H9 (cell line): ENCODE measurements around the gene RIOK2. TPM values are rescaled to one million over a fixed set of nuclear protein-coding genes. Genes with fewer than 3 reads are reported as not detected.

Experiments
- DNase-seq: peaks from one replicate; pipeline ENCODE4 v3.0.0-alpha.2; 2017
- H2AFZ ChIP-seq: one replicate; pipeline ENCODE4 v1.6.1; 2013; ENCODE audit warnings: mild to moderate bottlenecking, low read length, control low read depth, moderate library complexity
- H2AK5ac ChIP-seq: 2 replicates; pipeline ENCODE4 v1.6.1; 2013; ENCODE audit warnings: low read length, control low read depth, mixed read lengths; ENCODE audit not compliant: insufficient read length
- H2BK120ac ChIP-seq: one replicate; pipeline ENCODE4 v1.6.1; 2013; ENCODE audit warnings: low read depth, mild to moderate bottlenecking, low read length, control low read depth, inconsistent platforms; ENCODE audit not compliant: poor library complexity, severe bottlenecking
- H2BK12ac ChIP-seq: 2 replicates; pipeline ENCODE4 v1.6.1; 2013; ENCODE audit warnings: low read length, control low read depth, mixed read lengths, low read depth; ENCODE audit not compliant: insufficient read length
- H2BK15ac ChIP-seq: 2 replicates; pipeline ENCODE4 v1.6.1; 2013; ENCODE audit warnings: low read depth, low read length, control low read depth
- H2BK20ac ChIP-seq: one replicate; pipeline ENCODE4 v1.6.1; 2013; ENCODE audit warnings: low read depth, mild to moderate bottlenecking, low read length, control low read depth, inconsistent platforms; ENCODE audit not compliant: poor library complexity, severe bottlenecking
- H2BK5ac ChIP-seq: 2 replicates; pipeline ENCODE4 v1.6.1; 2013; ENCODE audit warnings: low read length, control low read depth, mixed read lengths; ENCODE audit not compliant: insufficient read length
- H3K14ac ChIP-seq: 2 replicates; pipeline ENCODE4 v1.6.1; 2013; ENCODE audit warnings: low read length, control low read depth; ENCODE audit not compliant: insufficient read depth
- H3K18ac ChIP-seq: 2 replicates; pipeline ENCODE4 v1.6.1; 2013; ENCODE audit warnings: low read depth, mild to moderate bottlenecking, mixed read lengths, low read length, control low read depth; ENCODE audit not compliant: insufficient read length
- H3K23ac ChIP-seq: 2 replicates; pipeline ENCODE4 v1.6.1; 2013; ENCODE audit warnings: low read length, control low read depth, mixed read lengths, low read depth; ENCODE audit not compliant: insufficient read length
- H3K23me2 ChIP-seq: 2 replicates; pipeline ENCODE4 v1.6.1; 2013; ENCODE audit warnings: low read depth, mild to moderate bottlenecking, mixed read lengths, low read length, control low read depth; ENCODE audit not compliant: insufficient read length, poor library complexity, severe bottlenecking
- H3K27ac ChIP-seq: 2 replicates; pipeline ENCODE4 v1.5.1; 2013; ENCODE audit warnings: low read length, control low read depth, mixed read lengths, low read depth; ENCODE audit not compliant: insufficient read length
- H3K27me3 ChIP-seq: 2 replicates; pipeline ENCODE4 v1.6.1; 2013; ENCODE audit warnings: low read length, control low read depth, inconsistent platforms; ENCODE audit not compliant: insufficient read depth
- H3K4ac ChIP-seq: 2 replicates; pipeline ENCODE4 v1.6.1; 2013; ENCODE audit warnings: low read depth, mild to moderate bottlenecking, control low read depth, inconsistent platforms, low read length, moderate library complexity
- H3K4me1 ChIP-seq: 2 replicates; pipeline ENCODE4 v1.6.1; 2013; ENCODE audit warnings: low read length, control low read depth, inconsistent platforms; ENCODE audit not compliant: insufficient read depth
- H3K4me2 ChIP-seq: 2 replicates; pipeline ENCODE4 v1.6.1; 2013; ENCODE audit warnings: low read length, control low read depth, mixed read lengths; ENCODE audit not compliant: insufficient read length, insufficient read depth
- H3K56ac ChIP-seq: 2 replicates; pipeline ENCODE4 v1.6.1; 2013; ENCODE audit warnings: low read depth, mild to moderate bottlenecking, mixed read lengths, low read length, control low read depth; ENCODE audit not compliant: insufficient read length
- H3K79me1 ChIP-seq: 2 replicates; pipeline ENCODE4 v1.6.1; 2013; ENCODE audit warnings: low read depth, mild to moderate bottlenecking, moderate library complexity, low read length, control low read depth, inconsistent platforms; ENCODE audit not compliant: insufficient read depth, poor library complexity, severe bottlenecking
- H3K79me2 ChIP-seq: 2 replicates; pipeline ENCODE4 v1.6.1; 2013; ENCODE audit warnings: low read length, control low read depth, inconsistent platforms; ENCODE audit not compliant: insufficient read depth
- H3K9ac ChIP-seq: 2 replicates; pipeline ENCODE4 v1.6.1; 2013; ENCODE audit warnings: low read length, control low read depth, mixed read lengths; ENCODE audit not compliant: insufficient read length; ENCODE audit errors: extremely low read depth
- H3K9me3 ChIP-seq: one replicate; pipeline ENCODE4 v1.6.1; 2013; ENCODE audit warnings: low read depth, low read length, inconsistent platforms; ENCODE audit not compliant: control insufficient read depth
- H3T11ph ChIP-seq: one replicate; pipeline ENCODE4 v1.6.1; 2013; ENCODE audit warnings: mild to moderate bottlenecking, low read length, control low read depth, inconsistent platforms
- H4K20me1 ChIP-seq: one replicate; pipeline ENCODE4 v1.6.1; 2013; ENCODE audit not compliant: control insufficient read depth, insufficient read length, insufficient read depth
- H4K5ac ChIP-seq: 2 replicates; pipeline ENCODE4 v1.6.1; 2013; ENCODE audit warnings: low read depth, mild to moderate bottlenecking, mixed read lengths, low read length, control low read depth; ENCODE audit not compliant: insufficient read length
- H4K8ac ChIP-seq: replicated peaks from 2 replicates; pipeline ENCODE4 v1.6.1; 2013; ENCODE audit warnings: low read length, control low read depth, mixed read lengths, low read depth; ENCODE audit not compliant: insufficient read length
- H4K91ac ChIP-seq: 2 replicates; pipeline ENCODE4 v1.6.1; 2013; ENCODE audit warnings: low read depth, mild to moderate bottlenecking, moderate library complexity, mixed read lengths, low read length, control low read depth; ENCODE audit not compliant: insufficient read length
- H3K27ac Mint-ChIP-seq, 3 experiments: 2 replicates in 2 of 3; 3 replicates in 1 of 3; pipeline ENCODE4 v1.8.0; 2020 to 2021; ENCODE audit warnings: mixed read lengths in 3 of 3, mild to moderate bottlenecking in 1 of 3, moderate library complexity in 1 of 3
- H3K27me3 Mint-ChIP-seq: 2 replicates; pipeline ENCODE4 v1.8.0; 2021; ENCODE audit warnings: low read depth, mild to moderate bottlenecking, moderate library complexity, mixed read lengths
- H3K36me3 Mint-ChIP-seq, 3 experiments: 2 replicates in 2 of 3; 3 replicates in 1 of 3; pipeline ENCODE4 v1.8.0; 2020 to 2021; ENCODE audit warnings: low read depth in 3 of 3, mixed read lengths in 3 of 3; ENCODE audit not compliant: insufficient read depth in 1 of 3
- H3K4me1 Mint-ChIP-seq, 2 experiments: 2 replicates each; pipeline ENCODE4 v1.8.0; 2020; ENCODE audit warnings: mixed read lengths in 2 of 2
- H3K4me3 Mint-ChIP-seq, 2 experiments: 2 replicates in 1 of 2; 3 replicates in 1 of 2; pipeline ENCODE4 v1.8.0; 2020 to 2021; ENCODE audit warnings: mild to moderate bottlenecking in 2 of 2, mixed read lengths in 2 of 2, moderate library complexity in 1 of 2
- H3K9me3 Mint-ChIP-seq, 2 experiments: 2 replicates in 1 of 2; 3 replicates in 1 of 2; pipeline ENCODE4 v1.8.0; 2020; ENCODE audit warnings: mild to moderate bottlenecking in 2 of 2, mixed read lengths in 2 of 2, moderate library complexity in 1 of 2
- CTCF ChIP-seq: fragments of 200-600 bp; sonication (generic); conservative IDR thresholded peaks from 3 replicates; pipeline ENCODE4 v1.8.0; 2021; ENCODE audit warnings: antibody characterized with exemption, mild to moderate bottlenecking
- WGBS: extraction: QIAGEN DNeasy Blood & Tissue Kit; methylation state at CpG from one replicate; pipeline ENCODE4 v1.1.7; 2013; ENCODE audit warnings: missing lambda C conversion rate, low lambda C conversion rate, mixed read lengths; ENCODE audit not compliant: insufficient read length; ENCODE audit errors: extremely low coverage; 5-methylcytosine and 5-hydroxymethylcytosine counted together
- total RNA-seq: library from RNA; stranded (reverse); gene quantifications from 2 replicates; pipeline ENCODE4 v1.2.1, GENCODE V29; 2021

RIOK2 gene
- total RNA-seq, 1 experiment from 2014 or later, result 39.5 TPM

- Histone ChIP-seq H2AFZ (no peak overlapping the region), H4K5ac (no peak overlapping the region), H3K18ac (no peak overlapping the region), H3K79me1 (no peaks in the 10 kb centered on the region), H3K27me3 (no peaks in the 10 kb centered on the region), H3K9me3 (no peaks in the 10 kb centered on the region), H2BK5ac (no peak overlapping the region), H3K4ac (no peak overlapping the region), H4K20me1 (no peaks in the 10 kb centered on the region), H3K14ac (no peak overlapping the region), H3K79me2 (no peaks in the 10 kb centered on the region), H2BK20ac (no peak overlapping the region), H3K23ac (no peak overlapping the region), H3K56ac (no peak overlapping the region), H4K8ac (no peak overlapping the region), H2BK12ac (no peak overlapping the region), H4K91ac (no peak overlapping the region), H2AK5ac (no peak overlapping the region), H3K9ac (no peak overlapping the region), H2BK15ac (no peak overlapping the region), H3K4me1 (no peaks in the 10 kb centered on the region; the same call in 1 of the 2 replicates), H3T11ph (no peak overlapping the region), H3K23me2 (no peaks in the 10 kb centered on the region), H3K4me2 (no peak overlapping the region), H3K27ac (no peak overlapping the region), H2BK120ac (no peak overlapping the region)
- Mint-ChIP-seq H3K4me1 (peaks cover 11 to 16% of the 10 kb centered on the region in 2 experiments), H3K9me3 (peaks cover 0 to 5% of the 10 kb centered on the region in 2 experiments; a peak in 3 of 5 replicates), H3K27ac (no peak overlapping the region), H3K27me3 (no peaks in the 10 kb centered on the region), H3K4me3 (no peak overlapping the region), H3K36me3 (no peaks in the 10 kb centered on the region; a peak in 1 of 7 replicates)
- no CpG with 5 or more reads among the region's 2 CpGs for WGBS
- TF ChIP-seq CTCF, result no peak
- DNase-seq, result no peak
These were observed 11.3 kb upstream of the RIOK2 start for GRCh38 chr5:97194366-97194765.
